H1 (cell line): ENCODE data around the gene KRT12. TPM values are rescaled to one million over a fixed set of nuclear protein-coding genes. Genes with fewer than 3 reads are reported as not detected.

ENCODE experiments used
- CTCF ChIA-PET: fragments of 300-600 bp; sonication (Branson Sonifier 250); formaldehyde crosslinking; loops from one replicate; lab custom pipeline; 2021; ENCODE audit not compliant: partially characterized antibody; lab: Charles Lee
- POLR2A ChIA-PET: fragments of 300-600 bp; sonication (Branson Sonifier 250); formaldehyde crosslinking; loops from one replicate; lab custom pipeline; 2021; ENCODE audit warnings: inconsistent platforms; ENCODE audit not compliant: partially characterized antibody; lab: Charles Lee
- DNase-seq, 2 experiments: peaks; one replicate each; pipeline versions ENCODE4 v3.0.0 to v3.0.0-alpha.2; 2010 to 2022; ENCODE audit warnings: low spot score in 2 of 2, low read depth in 1 of 2, mixed read lengths in 1 of 2
- FAIRE-seq: peaks from 2 replicates; lab custom pipeline; 2011; peaks lifted over from hg19 to GRCh38; lab: Jason Lieb, UNC
- H2AFZ ChIP-seq: 2 replicates; pipeline ENCODE4 v1.8.1; 2012; ENCODE audit warnings: low read length, inconsistent platforms
- H2AK5ac ChIP-seq: 2 replicates; pipeline ENCODE4 v1.6.1; 2013; ENCODE audit warnings: low read depth, low read length
- H2BK120ac ChIP-seq: replicated peaks from 2 replicates; pipeline ENCODE3; 2013; ENCODE audit warnings: low read depth, low read length, inconsistent platforms
- H2BK12ac ChIP-seq: 2 replicates; pipeline ENCODE4 v1.6.1; 2013; ENCODE audit warnings: low read depth, low read length
- H2BK15ac ChIP-seq: 2 replicates; pipeline ENCODE4 v1.6.1; 2013; ENCODE audit warnings: low read length
- H2BK20ac ChIP-seq: 2 replicates; pipeline ENCODE4 v1.6.1; 2013; ENCODE audit warnings: low read length
- H2BK5ac ChIP-seq: 2 replicates; pipeline ENCODE4 v1.6.1; 2013; ENCODE audit warnings: low read depth, low read length
- H3K14ac ChIP-seq: 2 replicates; pipeline ENCODE4 v1.6.1; 2013; ENCODE audit warnings: inconsistent platforms; ENCODE audit not compliant: insufficient read length
- H3K18ac ChIP-seq: 2 replicates; pipeline ENCODE4 v1.6.1; 2013; ENCODE audit warnings: low read length; ENCODE audit errors: extremely low read depth
- H3K23ac ChIP-seq: 2 replicates; pipeline ENCODE4 v1.6.1; 2013; ENCODE audit warnings: inconsistent platforms; ENCODE audit not compliant: insufficient read length
- H3K23me2 ChIP-seq: 2 replicates; pipeline ENCODE4 v1.6.1; 2013; ENCODE audit warnings: low read depth, low read length
- H3K27ac ChIP-seq: 2 replicates; pipeline ENCODE4 v1.6.1; 2011; ENCODE audit warnings: low read depth, low read length, inconsistent platforms
- H3K27me3 ChIP-seq, 4 experiments: replicated peaks in 1 of 4; 1 replicate in 1 of 4; 2 replicates in 3 of 4; pipeline versions ENCODE4 v1.6.1 to v1.8.1; 2011 to 2013; ENCODE audit warnings: low read length in 3 of 4, mild to moderate bottlenecking in 3 of 4, inconsistent platforms in 2 of 4, mixed read lengths in 2 of 4, moderate library complexity in 1 of 4; ENCODE audit not compliant: control insufficient read depth in 3 of 4, insufficient read depth in 3 of 4; ENCODE audit errors: extremely low read depth in 1 of 4
- H3K36me3 ChIP-seq, 4 experiments: 2 replicates each; pipeline versions ENCODE4 v1.6.1 to v1.8.1; 2011 to 2013; ENCODE audit warnings: mild to moderate bottlenecking in 4 of 4, low read length in 3 of 4, moderate library complexity in 2 of 4, control low read depth in 1 of 4, inconsistent platforms in 1 of 4; ENCODE audit not compliant: insufficient read depth in 4 of 4, control insufficient read depth in 2 of 4
- H3K4ac ChIP-seq: replicated peaks from 2 replicates; pipeline ENCODE3; 2013; ENCODE audit warnings: low read length, low read depth, mixed read lengths, inconsistent platforms; ENCODE audit not compliant: insufficient read length
- H3K4me1 ChIP-seq, 4 experiments: replicated peaks in 1 of 4; 1 replicate in 1 of 4; 2 replicates in 3 of 4; pipeline versions ENCODE4 v1.6.1 to v1.8.1; 2011 to 2013; ENCODE audit warnings: low read length in 3 of 4, inconsistent platforms in 2 of 4, mixed read lengths in 1 of 4; ENCODE audit not compliant: insufficient read depth in 4 of 4, control insufficient read depth in 3 of 4
- H3K4me2 ChIP-seq, 2 experiments: 2 replicates each; pipeline versions ENCODE4 v1.6.1 to v1.8.1; 2011 to 2013; ENCODE audit warnings: low read depth in 2 of 2, low read length in 2 of 2, control low read depth in 1 of 2, inconsistent platforms in 1 of 2, mild to moderate bottlenecking in 1 of 2; ENCODE audit not compliant: insufficient read depth in 1 of 2
- H3K4me3 ChIP-seq, 4 experiments: fragments of 200-600, 300-600 bp in 1 of 4; sonication (generic), shearing (Covaris generic), sonication (Bioruptor Twin) in 1 of 4; 2 replicates each; pipeline versions ENCODE4 v1.5.1 to v1.8.1; 2011 to 2016; ENCODE audit warnings: low read length in 4 of 4, low read depth in 3 of 4, control low read depth in 2 of 4, inconsistent platforms in 2 of 4, mild to moderate bottlenecking in 2 of 4, mixed read lengths in 1 of 4, moderate library complexity in 1 of 4; ENCODE audit not compliant: insufficient read depth in 2 of 4; ENCODE audit errors: extremely low read depth in 1 of 4
- H3K56ac ChIP-seq: replicated peaks from 2 replicates; pipeline ENCODE3; 2013; ENCODE audit warnings: low read depth, mild to moderate bottlenecking, mixed read lengths, low read length, inconsistent platforms; ENCODE audit not compliant: insufficient read length
- H3K79me1 ChIP-seq: 2 replicates; pipeline ENCODE4 v1.6.1; 2013; ENCODE audit warnings: low read depth, low read length, control low read depth
- H3K79me2 ChIP-seq, 2 experiments: 2 replicates each; pipeline versions ENCODE4 v1.6.1 to v1.8.1; 2012 to 2013; ENCODE audit warnings: low read length in 2 of 2, mild to moderate bottlenecking in 2 of 2, inconsistent platforms in 1 of 2; ENCODE audit not compliant: insufficient read depth in 2 of 2, control insufficient read depth in 1 of 2
- H3K9ac ChIP-seq, 4 experiments: replicated peaks in 1 of 4; 1 replicate in 1 of 4; 2 replicates in 3 of 4; pipeline versions ENCODE4 v1.6.1 to v1.8.1; 2011 to 2013; ENCODE audit warnings: low read depth in 3 of 4, low read length in 3 of 4, control low read depth in 2 of 4, mild to moderate bottlenecking in 2 of 4, moderate library complexity in 2 of 4, inconsistent platforms in 1 of 4; ENCODE audit errors: extremely low read depth in 1 of 4
- H3K9me3 ChIP-seq, 2 experiments: 2 replicates each; pipeline versions ENCODE4 v1.6.1 to v1.8.1; 2012 to 2013; ENCODE audit warnings: mild to moderate bottlenecking in 2 of 2, moderate library complexity in 2 of 2, control low read depth in 1 of 2, inconsistent platforms in 1 of 2, low read depth in 1 of 2, low read length in 1 of 2, mixed read lengths in 1 of 2; ENCODE audit not compliant: insufficient read depth in 2 of 2
- H4K20me1 ChIP-seq, 2 experiments: replicated peaks in 1 of 2; 2 replicates each; pipeline versions ENCODE3 to v1.8.1; 2011 to 2013; ENCODE audit warnings: inconsistent platforms in 2 of 2, low read length in 2 of 2, mild to moderate bottlenecking in 1 of 2; ENCODE audit not compliant: insufficient read depth in 2 of 2, control insufficient read depth in 1 of 2
- H4K5ac ChIP-seq: 2 replicates; pipeline ENCODE4 v1.6.1; 2013; ENCODE audit warnings: low read length, low read depth, mixed read lengths, inconsistent platforms; ENCODE audit not compliant: insufficient read length
- H4K8ac ChIP-seq: 2 replicates; pipeline ENCODE4 v1.8.0; 2013; ENCODE audit warnings: mild to moderate bottlenecking, moderate library complexity, low read length, inconsistent platforms; ENCODE audit not compliant: insufficient read depth; ENCODE audit errors: extremely low read depth
- H4K91ac ChIP-seq: replicated peaks from 2 replicates; pipeline ENCODE3; 2013; ENCODE audit warnings: low read length, mixed read lengths, inconsistent platforms; ENCODE audit not compliant: insufficient read length
- ASH2L ChIP-seq: fragments of 200-600, 300-600 bp; sonication (generic); IDR thresholded peaks from one replicate; pipeline ENCODE4 v1.7.1; 2017; ENCODE audit warnings: low read length
- CEBPB ChIP-seq: IDR thresholded peaks from 2 replicates; pipeline ENCODE4 v1.6.1; 2012; ENCODE audit warnings: low read depth, low read length
- FOSL1 ChIP-seq: IDR thresholded peaks from 2 replicates; pipeline ENCODE4 v1.6.1; 2011; ENCODE audit warnings: mild to moderate bottlenecking, low read depth, low read length, moderate library complexity; ENCODE audit not compliant: insufficient read depth
- KDM1A ChIP-seq: fragments of 200-600, 300-600 bp; sonication (generic); IDR thresholded peaks from 2 replicates; pipeline ENCODE4 v1.7.1; 2016; ENCODE audit warnings: mild to moderate bottlenecking, low read length, borderline replicate concordance
- RXRA ChIP-seq: IDR thresholded peaks from 2 replicates; pipeline ENCODE4 v1.6.1; 2011; ENCODE audit warnings: low read depth, mild to moderate bottlenecking, low read length, moderate library complexity; ENCODE audit not compliant: insufficient read depth
- TCF12 ChIP-seq: IDR thresholded peaks from 2 replicates; pipeline ENCODE4 v1.6.1; 2011; ENCODE audit warnings: low read depth, mild to moderate bottlenecking, low read length
- WGBS, 2 experiments: shearing (Covaris generic) in 1 of 2; methylation state at CpG; one replicate each; pipeline versions ENCODE4 v1.1.6 to v1.1.7; 2013 to 2015; ENCODE audit warnings: low lambda C conversion rate in 2 of 2, mixed read lengths in 2 of 2, inconsistent platforms in 1 of 2, low coverage in 1 of 2, missing lambda C conversion rate in 1 of 2; ENCODE audit not compliant: insufficient replicate concordance in 2 of 2, insufficient coverage in 1 of 2, insufficient read length in 1 of 2; ENCODE audit errors: extremely low coverage in 1 of 2, missing lambda C conversion rate in 1 of 2; 5-methylcytosine and 5-hydroxymethylcytosine counted together
- polyA plus RNA-seq, 7 experiments: library from polyadenylated mRNA; depleted of rRNA in 3 of 7; stranded (reverse) in 5 of 7; unstranded in 2 of 7; fragments of >200 nt in 5 of 7; fragments of 200-250 nt in 2 of 7; gene quantifications; 1 replicate in 5 of 7; 2 replicates in 1 of 7; 4 replicates in 1 of 7; pipeline versions ENCODE4 v1.2.1 to v1.2.3, GENCODE V29; 2011 to 2013; ENCODE audit warnings: missing spikeins in 2 of 7, mixed read lengths in 2 of 7
- total RNA-seq: library from RNA; stranded (reverse); fragmentation: NEBNext Ultra II Directional; extraction: Animal tissue kit (Norgen Biotek cat#: 25700); gene quantifications from 2 replicates; pipeline ENCODE4 v1.2.1, GENCODE V29; 2021

The KRT12 gene
- total and polyA plus RNA-seq, 2 of the 8 experiments (the other 6 are each of a cell fraction or from before 2014, with no cell fraction given): not detected

DNA sequence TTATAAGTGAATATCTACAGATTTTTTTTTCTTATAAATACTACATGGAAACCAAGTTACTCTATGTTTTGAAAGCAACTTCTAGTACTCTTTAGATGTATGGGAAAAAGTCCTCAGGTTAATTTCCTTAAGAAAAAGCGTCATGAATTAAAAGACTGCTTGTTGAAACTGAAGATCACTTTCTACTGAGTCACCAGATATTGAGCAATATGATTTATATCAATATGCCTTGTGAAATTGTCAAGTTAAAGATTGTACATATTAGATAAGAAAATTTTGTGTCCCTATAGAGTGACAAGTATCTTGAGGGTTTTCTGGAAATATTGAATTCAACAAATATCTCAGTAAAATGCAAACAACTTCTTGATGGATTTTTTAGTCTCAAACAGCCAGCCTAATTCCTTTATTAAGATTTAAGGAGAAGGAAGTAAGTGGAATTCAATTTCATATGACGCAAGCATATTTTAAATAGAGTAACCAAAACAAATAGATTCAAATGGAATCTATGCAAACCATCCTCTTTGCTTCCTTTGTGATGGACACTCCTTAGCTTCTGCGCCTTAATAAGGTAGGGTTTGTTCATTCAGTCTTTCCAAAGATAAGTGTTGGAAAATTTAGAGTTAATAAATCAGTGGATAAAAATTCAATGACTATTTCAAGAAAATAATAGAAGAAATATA, 16.6 kb downstream of the KRT12 start:
- DNase-seq: no peak
- H3K23me2 ChIP-seq: no peaks in the 10 kb centered on the region
- WGBS, 2 experiments: 85% methylated on average over 3 of the region's 3 CpGs; no CpG with 5 or more reads in 1 of the 2 experiments

More for the DNA sequence above, 16.6 kb downstream of the KRT12 start:
- Histone ChIP-seq H4K5ac (no peak overlapping the region), H4K20me1 (peaks cover 0 to 2% of the 10 kb centered on the region in 2 experiments), H3K4me1 (peaks cover 0 to 3% (median 2%) of the 10 kb centered on the region in 4 experiments; a peak in 3 of 7 replicates), H2AK5ac (no peak overlapping the region), H3K14ac (no peak overlapping the region), H4K8ac (no peak overlapping the region), H3K4me3 (no peak overlapping the region), H2BK15ac (no peak overlapping the region), H3K36me3 (no peaks in the 10 kb centered on the region), H3K9ac (no peak overlapping the region), H3K4ac (no peak overlapping the region), H3K18ac (no peak overlapping the region), H2BK120ac (no peak overlapping the region), H3K27me3 (no peaks in the 10 kb centered on the region), H3K23ac (no peak overlapping the region), H3K4me2 (no peak overlapping the region), H3K79me1 (no peaks in the 10 kb centered on the region), H3K56ac (no peak overlapping the region), H2BK12ac (no peak overlapping the region), H2BK20ac (no peak overlapping the region), H3K27ac (no peak overlapping the region), H2BK5ac (no peak overlapping the region), H2AFZ (no peak overlapping the region), H3K79me2 (no peaks in the 10 kb centered on the region), H3K9me3 (no peaks in the 10 kb centered on the region; a peak in 1 of 4 replicates), H4K91ac (no peak overlapping the region)
- CTCF ChIA-PET: interaction anchor here (0.9 to 1.4 kb wide), 2 partner anchors 60 to 812 kb away, joined by 3 read pairs; no protein-coding TSS in a partner anchor
- TF ChIP-seq RXRA: no peak
- TF ChIP-seq ASH2L: no peak
- TF ChIP-seq TCF12: no peak
- TF ChIP-seq FOSL1: no peak
- no peak for TF ChIP-seq KDM1A
- no peak for TF ChIP-seq CEBPB
- FAIRE-seq: no peak
- POLR2A ChIA-PET: no interaction called here
